GOT3 (cell line): Measurements from ENCODE around the gene PROKR2.

Experiments used
- DNase-seq: peaks from one replicate; lab custom pipeline; 2025; ENCODE audit warnings: mixed read lengths; lab: John Stamatoyannopoulos, UW

PROKR2 gene

GRCh38 chr20:5282561-5282960, 34.2 kb downstream of the PROKR2 start:
- DNase-seq: no peak

GRCh38 chr20:5279661-5280060, 37.1 kb downstream of the PROKR2 start:
- DNase-seq: no peak

GRCh38 chr20:5272268-5272667, 44.5 kb downstream of the PROKR2 start:
- DNase-seq: no peak

GRCh38 chr20:5270603-5271002, 46.2 kb downstream of the PROKR2 start:
- DNase-seq: no peak

- no peak for DNase-seq
Observed at GRCh38 chr20:5268449-5268848, 48.3 kb downstream of the PROKR2 start.

- DNase-seq: no peak
Observed at GRCh38 chr20:5267092-5267491, 49.7 kb downstream of the PROKR2 start.
